Measurements from ENCODE around the gene CCT6B.

- TF ChIP-seq POLR2AphosphoS5 (IDR thresholded peaks at IDR 0.05; ENCODE audit: low read depth, low read length) (no peak), POLR2A (IDR thresholded peaks at IDR 0.05; ENCODE audit: low read depth, low read length) (no peak), TAF1 (IDR thresholded peaks at IDR 0.05; ENCODE audit: borderline replicate concordance, low read depth, low read length) (no peak)
Measured at GRCh38 chr17:34899643-34900291, 61.5 kb downstream of the CCT6B start.
